NCI-H748 (cell line): Measurements from ENCODE around the gene ZFYVE28.

Source experiments
- DNase-seq: peaks from one replicate; lab custom pipeline; 2025; ENCODE audit not compliant: unreplicated experiment; lab: John Stamatoyannopoulos, UW

The ZFYVE28 gene

DNA sequence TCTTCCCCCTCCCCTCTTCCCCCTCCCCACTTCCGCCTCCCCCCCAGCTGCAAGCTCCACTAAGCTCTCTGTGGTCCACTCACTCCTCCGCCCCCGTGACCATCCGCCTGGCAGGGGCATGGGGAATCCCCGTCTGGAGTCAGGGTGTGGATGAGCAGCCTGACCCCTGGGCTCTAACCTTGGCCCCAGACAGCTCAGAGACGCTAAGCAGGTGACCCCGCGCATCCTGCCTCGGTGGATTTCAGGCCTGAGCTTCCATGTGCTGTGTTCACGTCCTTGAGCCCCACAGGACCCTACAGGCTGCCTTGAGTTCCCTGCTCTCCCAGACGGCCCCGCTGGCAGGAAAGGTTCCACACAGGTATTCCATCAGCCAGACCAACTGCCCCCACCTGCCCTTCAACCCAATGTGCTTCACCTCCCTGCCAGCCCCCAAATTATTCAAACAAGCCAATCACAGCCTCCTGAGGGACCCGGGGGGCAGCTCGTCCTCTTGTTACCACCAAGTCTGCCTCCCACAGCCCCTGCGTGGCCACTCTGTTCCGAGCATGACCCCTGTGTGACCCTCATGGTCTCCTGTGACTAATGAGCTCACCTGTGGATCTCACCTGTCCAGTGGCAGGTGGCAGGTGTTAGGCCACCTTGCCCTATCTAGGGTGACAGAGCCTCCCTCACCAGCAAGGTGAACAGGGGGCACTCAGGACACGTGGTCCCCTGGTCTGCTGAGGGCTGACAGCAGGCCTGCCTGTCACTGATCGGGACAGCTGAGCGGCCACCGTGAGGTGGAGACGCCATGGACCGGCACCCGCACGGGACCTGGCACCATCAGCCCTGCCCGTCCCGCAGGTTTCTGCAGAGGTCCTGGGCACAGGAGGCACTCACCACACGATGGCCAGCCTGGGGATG is 83.4 kb downstream of the ZFYVE28 start:
- DNase-seq: no peak

DNA sequence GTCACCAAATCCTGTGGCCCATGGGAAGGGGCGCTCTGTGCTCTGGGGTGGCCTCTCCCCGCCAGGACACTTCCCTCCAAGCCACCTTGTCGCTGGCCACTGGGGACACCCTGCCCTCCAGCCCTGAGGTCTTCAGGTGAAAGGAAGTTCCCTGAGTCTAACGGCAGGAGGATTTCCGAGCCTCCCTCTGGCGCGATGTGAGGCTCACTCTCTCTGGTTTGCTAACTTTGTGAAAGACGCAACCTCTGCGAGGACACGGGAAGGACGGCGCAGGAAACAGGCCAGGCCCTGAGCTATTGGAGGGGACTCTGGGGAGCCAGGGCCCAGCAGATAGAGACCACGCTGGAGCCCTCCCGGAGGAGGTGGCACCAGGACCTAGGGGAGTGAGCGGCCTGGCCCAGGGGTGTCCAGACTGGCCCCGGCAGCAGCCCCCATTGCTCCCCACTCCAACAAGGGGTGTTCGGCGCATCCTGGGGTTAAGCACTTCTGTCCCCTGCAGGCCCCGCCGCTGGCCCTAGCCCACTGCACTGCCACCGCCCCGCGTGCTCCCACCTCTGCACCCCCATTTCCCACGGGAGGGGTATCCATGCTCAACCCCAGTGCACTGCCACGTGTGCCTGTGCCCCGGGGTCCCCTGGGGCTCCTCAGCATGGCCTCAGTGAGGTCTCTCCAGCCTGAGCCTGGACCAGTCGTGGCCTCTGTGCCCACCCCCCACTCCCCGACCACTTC is 84.4 kb downstream of the ZFYVE28 start:
- DNase-seq: no peak

DNA sequence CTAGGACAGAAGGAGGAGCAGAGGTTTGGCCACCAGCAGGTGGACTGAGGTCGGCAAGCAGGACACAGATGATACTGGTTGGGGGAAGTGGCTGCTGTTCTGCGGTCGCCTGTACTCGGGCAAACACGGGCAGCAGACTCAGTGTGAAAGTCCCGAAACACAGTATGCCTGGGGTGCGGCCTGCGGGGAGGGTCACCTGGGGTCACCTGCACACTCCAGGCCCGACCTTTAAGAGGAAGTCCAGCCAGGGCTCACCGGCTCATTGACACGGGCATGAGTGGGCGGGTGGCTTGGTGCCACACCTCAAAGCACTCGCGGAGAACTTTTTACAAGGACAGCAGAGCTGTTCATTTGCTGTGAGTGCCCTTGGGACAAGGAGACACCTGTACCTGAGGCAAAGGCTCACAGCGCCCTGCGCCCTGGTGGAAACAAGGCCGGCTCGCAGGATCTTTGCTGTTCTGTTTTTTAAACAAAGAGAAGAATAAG is 85.0 kb downstream of the ZFYVE28 start:
- DNase-seq: no peak

DNA sequence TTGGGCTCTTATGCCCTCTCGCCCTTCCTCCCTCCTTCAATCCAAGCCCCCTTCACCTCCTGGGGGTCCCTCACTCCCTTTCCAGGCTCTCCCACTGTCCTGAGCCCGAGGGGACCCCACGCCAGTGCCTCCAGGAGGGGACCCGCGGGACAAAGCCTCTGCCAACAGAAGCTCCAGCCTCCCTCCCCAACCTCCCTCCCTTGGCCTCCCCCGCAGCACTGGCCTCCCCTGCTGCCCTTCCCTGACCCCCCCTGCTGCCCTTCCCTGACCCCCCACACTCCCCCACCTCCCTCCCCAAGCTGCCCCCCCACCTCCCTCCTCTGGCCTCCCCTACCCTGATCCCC is 85.5 kb downstream of the ZFYVE28 start:
- no peak for DNase-seq

DNA sequence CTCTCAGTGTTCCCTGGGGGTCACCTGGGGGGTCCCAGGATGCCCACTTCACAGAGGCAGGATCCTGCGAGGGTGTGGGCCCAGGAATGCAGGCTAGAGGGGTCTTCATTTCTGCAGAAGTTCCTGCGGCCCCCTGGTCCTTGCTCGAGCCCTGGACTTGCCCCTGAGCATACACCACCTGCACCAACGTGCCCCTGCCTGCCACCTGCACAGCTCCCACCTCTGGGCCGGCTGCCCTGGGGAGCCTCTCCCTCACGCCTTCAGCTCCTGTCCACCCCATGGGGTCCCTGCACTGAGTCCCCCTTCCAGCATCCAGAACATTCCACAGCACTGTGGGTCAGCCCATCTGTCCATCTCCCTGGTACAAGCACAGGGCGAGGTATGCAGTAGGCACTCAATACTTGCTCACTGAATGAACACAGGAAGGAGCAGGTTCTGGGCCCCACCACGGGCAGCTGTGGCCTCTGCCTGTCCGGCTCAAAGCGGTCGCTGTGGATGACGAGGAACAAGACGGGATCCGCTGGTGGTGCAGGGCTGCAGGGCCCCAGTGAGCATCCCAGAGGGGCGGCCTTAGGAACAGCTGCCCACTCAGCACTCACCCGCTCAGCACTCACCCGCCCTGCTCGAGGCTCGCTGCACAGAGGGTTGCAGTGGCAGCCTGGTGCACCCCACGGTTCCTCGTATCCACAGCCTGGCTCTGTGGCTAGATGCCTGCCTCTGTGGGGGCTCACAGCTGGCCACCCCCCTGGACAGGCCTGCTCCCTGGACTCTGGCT is 86.1 kb downstream of the ZFYVE28 start:
- DNase-seq: no peak

DNA sequence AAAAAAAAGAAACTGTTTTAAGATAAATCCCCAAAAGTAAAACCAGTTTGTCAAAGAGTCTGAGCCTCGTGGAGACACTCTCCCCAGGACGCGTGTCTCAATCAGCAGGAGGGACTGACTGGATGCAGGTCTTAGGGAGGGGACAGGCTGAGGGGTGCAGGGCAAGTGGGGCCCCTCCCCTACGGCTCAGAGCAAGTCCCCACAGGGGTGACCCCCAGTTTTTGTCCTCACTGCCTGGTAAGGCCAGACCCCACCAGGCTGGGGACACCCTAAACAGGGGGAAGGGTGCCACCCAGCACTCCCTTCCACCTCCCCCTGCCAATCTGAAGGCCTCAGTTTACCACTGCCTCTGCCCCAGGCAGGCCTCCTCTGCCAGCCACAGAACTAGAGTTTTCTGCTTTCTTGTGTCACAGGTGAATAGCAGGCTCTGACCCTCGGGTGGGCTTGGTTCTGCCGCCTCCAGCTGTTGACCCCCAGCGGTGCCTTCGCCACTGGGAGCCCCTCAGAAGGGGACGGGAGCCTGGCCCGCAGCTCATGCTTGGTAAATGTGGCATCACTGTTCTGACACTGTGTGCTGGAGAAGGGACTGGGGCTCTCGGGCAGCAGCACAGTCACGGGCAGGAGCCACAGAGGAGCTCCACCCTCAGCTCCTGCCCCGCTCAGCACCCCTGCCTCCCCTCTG is 86.8 kb downstream of the ZFYVE28 start:
- no peak for DNase-seq

DNA sequence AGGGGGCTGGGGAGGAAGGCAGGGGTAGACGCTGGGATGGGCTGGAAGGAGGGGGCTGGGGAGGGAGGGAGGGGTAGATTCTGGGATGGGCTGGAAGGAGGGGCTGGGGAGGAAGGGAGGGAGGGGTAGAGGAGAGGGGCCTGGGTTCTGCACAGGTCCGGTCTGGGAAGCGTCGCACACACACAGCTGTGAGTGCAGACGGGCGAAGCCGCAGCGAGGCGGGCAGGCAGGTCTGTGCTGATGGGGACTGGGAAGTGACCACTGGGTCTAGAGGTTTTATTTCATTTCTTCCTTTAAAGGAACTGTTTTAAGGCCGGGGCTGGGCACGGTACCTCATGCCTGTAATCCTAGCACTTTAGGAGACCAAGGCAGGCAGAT is 87.4 kb downstream of the ZFYVE28 start:
- no peak for DNase-seq

DNA sequence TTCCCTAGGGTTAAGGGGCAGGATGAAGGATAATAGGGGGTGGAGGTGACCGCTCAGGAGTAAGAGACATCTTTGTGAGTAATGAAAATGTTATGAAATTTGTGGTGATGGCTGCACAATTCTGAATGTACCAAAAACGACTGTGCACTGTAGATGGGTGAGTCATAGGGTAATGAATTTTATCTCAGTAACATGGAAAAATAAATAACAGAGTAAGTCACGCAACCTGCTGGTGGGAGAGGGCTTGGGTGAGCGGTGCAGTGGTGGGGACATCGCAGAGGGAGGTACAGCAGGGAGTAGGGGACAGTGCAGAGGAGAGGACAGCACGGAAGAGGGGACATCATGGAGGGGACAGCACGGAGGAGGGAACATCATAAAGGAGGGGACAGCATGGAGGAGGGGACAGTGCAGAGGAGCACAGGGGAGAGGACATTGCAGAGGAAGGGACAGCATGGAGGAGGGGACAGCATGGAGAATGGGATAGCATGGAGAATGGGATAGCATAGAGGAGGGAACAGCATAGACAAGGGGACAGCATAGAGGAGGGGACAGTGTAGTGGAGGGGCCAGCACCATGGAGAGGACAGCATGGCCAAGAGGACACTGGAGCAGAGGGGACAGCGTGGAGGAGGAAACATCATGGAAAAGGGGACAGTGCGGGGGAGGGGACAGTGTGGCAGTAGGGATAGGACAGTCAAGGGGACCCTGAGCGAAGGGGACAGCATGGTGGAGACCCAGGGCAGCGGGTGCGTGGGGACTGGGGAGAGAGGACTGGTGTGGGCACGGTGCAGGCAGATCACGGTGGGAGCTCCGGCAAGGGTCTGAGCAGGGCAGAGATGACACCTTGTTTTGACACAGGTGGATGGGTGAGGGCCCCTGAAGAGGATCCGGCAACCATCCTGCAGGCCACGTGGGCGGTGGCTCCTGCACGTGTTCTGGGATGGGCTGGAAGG is 88.1 kb downstream of the ZFYVE28 start:
- no peak for DNase-seq

DNA sequence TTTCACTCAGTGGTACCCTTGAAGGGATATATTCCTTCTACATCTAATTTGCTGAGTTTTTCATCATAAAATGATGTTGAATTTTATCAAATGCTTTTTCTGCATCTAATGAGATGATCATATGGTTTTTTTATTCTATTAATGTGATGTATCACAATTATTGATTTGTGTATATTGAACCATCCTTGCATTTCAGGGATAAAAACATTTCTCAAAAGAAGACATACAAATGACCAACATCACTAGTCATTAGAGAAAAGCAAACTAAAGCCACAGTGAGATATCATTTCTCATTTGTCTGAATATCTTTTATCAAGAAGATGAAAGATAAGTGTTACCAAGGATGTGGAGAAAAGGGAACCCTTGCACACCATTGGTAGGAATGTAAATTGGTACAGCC is 90.9 kb downstream of the ZFYVE28 start:
- DNase-seq: no peak

DNA sequence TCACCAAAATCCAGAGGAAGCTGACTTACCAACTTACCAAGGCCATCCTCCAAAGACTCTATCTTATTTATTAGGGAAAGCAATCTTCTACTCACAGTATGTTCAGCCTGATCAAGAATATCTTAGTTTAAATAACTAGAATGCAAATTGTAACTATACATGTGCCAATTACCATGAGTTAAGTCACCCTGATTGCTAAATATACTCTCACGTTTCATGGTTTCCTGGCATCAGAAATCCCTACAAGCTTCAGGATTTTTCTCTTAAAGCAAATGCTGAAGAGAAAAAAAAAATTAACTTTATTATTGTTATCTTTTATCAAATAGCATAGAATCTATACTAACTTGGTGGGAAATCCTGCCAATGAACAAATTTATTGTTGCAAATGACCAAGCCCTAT is 93.6 kb downstream of the ZFYVE28 start:
- no peak for DNase-seq

DNA sequence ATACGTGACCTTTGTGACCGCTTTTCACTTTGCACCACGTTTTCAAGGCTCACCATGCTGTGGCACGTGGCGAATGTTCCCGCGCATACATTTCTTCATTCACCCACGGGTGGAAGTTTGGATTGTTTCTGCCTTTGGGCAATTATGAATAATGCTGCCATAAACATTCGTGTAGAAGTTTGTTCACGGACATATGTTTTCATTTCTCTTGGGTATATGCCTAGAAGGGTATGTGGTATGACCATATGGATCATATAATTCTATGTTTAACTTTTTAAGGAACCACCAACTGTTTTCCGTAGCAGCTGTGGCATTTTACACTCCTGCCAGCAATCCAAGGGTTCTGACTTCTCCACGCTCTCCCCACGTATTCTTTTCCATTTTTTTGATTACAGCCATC is 95.6 kb downstream of the ZFYVE28 start:
- no peak for DNase-seq

DNA sequence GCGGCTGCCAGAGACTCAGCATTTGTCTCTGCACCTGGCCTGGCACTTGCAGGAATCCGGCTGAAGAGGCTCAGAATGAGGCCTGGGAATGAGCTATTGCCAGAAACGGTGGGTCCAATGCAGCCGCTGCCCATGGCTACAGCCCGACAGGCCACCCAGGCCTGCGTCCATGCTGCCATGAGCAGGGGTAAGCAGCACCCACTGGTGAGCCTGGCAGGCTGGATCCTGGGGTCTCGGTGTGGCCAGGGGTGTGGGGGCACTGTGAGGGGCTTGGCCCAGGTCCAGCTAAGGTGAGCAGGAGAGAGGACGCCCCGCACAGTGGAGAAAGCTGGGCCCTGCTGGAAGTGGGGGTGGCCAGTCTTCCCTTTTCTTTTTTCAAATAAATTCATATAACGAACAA is 96.2 kb downstream of the ZFYVE28 start:
- DNase-seq: no peak

DNA sequence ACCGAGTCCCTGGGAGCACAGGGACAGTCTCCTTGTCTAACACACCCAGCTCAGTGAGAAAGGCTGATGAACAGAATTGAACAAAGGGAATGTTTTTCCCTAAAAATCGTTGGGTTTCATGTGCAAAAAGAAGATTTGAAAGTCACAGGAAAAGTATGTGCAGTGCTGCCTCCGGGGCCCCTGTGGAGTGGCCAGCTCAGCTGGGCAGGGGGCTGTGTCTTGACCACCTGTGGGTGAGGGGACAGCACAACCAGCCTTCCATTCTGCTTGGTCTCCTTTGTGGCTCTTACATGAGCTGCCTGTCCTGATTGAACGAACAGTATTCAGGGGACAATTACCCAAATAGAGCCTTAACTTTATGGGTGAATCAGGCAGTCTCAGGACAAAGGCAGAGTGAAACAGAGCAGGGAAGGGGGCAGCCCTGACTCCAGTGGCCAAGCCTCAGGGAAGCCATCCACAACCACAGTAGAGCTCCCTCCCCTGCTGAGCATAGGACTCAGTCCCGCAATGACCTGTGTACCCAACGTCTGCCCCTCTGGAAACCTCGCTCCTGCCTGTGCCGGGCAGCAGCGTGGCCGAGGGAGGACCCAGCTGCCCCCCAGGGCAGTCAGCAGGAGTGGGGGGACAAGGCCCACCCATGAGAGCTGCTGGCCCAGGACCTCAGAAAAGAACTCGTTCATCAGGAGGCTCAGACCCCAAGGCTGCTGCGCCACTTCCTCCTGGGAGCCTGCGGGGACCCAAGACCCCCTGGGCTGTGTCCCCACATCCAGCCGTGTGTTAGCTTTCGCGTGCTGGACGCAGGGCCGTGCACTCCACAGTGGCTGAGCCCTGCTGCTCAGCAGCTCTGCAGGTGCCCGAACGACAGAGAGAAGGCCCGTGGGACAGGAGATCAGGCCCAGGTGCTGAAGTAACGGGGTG is 96.9 kb downstream of the ZFYVE28 start:
- DNase-seq: no peak

DNA sequence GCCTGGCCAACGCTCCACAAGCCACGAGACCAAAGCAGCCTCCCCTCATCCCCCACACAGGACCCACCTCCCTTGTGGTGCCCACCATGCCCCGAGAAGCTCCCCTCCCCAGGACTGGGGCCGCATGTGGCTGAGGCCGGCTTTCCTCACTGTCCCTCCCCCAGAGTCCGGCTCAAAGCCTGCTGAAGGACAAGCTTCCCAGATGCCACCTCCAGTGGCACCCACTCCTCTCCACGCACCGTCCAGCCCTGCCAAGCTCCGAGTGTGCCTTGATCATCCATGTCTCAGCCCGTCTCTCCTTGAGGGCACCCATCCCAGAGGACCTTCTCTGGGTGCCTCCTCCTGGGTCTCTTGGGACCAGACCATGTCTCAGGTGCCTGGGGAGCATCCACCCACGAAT is 97.7 kb downstream of the ZFYVE28 start:
- DNase-seq: no peak

DNA sequence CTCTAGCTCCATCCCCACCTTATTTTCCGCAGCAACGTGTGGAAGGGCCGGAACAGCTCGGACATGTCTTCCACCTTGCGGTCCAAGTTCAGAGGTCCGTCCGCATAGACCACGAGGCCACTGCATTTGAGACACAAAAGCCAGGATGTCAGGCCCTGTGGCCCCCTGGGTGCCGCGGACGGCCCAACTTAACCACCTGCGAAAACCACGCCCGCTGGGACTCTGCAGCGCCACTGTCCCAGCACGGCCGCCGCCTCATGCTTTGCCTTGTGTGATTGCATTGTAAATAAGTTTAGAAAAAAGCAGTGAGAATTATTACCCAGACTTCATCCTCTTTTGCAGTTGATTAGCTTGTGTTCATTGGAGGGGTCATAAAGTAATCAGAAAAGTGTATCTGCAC is 98.3 kb downstream of the ZFYVE28 start:
- no peak for DNase-seq

DNA sequence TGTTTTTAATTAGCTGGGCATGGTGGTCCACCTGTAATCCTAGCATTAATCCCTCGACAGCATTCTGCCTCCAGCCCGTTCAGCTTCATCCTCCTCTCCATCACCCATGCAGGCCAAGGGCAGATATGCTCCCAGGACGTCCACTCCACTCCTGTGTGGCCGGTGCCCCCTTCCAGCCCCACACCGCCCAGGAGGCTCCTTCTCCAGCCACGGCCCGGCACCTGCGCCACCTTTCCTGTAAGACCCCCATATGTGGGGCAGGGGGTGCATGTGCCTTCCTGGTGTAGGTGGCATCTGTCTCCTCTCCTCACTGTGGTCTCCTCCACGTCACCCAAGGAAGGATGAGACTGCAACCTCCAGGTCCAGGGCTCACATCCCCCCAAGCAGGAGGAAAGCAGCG is 99.6 kb downstream of the ZFYVE28 start:
- no peak for DNase-seq

DNA sequence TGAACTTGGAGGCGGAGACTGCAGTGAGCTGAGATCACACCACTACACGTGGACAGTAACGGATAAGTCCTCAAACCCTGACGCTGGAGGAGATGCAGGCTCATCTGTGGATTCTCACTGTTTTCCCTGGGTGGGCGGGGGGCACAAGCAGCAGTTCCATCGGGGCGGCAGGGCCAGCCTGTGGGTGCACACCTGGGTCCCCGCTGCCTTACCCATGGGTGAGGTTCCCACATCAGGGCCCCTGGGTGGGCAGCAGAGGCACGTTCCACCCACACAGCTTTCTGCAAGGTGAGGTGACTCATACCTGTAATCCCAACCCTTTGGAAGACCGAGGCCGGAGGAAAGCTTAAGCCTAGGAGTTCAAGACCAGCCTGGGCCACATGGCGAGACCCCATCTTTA is 100.0 kb downstream of the ZFYVE28 start:
- DNase-seq: no peak

DNA sequence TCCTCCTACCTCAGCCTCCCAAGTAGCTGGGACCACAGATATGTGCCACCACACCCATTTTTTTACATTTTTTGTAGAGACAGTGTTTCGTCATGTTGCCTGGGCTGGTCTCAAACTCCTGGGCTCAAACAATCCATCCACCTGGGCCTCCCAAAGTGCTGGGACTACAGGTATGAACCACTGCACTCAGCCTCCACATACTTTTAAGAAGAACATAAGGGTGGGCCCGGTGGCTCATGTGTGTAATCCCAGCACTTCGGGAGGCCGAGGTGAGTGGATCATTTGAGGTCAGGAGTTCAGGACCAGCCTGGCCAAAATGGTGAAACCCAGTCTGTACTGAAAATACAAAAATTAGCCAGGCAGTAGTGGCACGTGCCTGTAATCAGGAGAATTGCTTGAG is 105.1 kb downstream of the ZFYVE28 start:
- DNase-seq: no peak
